GM12801 (cell line): ENCODE data around the gene RCAN3.

Experiments used
- CTCF ChIP-seq: IDR thresholded peaks from one replicate; pipeline ENCODE4 v1.5.1; 2011; ENCODE audit warnings: control low read depth; ENCODE audit not compliant: insufficient read length; ENCODE audit errors: extremely low read depth

The RCAN3 gene

GRCh38 chr1:24506691-24507381 is 4.2 kb downstream of the RCAN3 start:
- no peak for TF ChIP-seq CTCF

GRCh38 chr1:24507405-24507804 is 4.8 kb downstream of the RCAN3 start:
- no peak for TF ChIP-seq CTCF

DNA sequence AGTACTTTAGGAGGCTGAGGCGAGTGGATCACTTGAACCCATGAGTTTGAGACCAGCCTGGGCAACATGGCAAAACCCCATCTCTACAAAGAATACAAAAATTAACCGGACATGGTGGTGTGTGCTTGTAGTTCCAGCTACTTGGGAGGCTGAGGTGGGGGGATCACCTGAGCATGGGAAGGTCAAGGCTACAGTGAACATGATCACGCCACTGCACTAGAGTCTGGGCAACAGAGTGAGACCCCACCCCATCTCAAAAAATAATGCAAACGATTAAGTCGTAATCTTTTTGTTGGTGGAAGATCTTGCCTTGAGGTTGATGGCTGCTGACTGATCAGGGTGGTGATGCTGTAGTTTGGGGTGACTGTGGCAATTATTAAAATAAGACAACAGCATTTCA is 6.3 kb downstream of the RCAN3 start:
- no peak for TF ChIP-seq CTCF

DNA sequence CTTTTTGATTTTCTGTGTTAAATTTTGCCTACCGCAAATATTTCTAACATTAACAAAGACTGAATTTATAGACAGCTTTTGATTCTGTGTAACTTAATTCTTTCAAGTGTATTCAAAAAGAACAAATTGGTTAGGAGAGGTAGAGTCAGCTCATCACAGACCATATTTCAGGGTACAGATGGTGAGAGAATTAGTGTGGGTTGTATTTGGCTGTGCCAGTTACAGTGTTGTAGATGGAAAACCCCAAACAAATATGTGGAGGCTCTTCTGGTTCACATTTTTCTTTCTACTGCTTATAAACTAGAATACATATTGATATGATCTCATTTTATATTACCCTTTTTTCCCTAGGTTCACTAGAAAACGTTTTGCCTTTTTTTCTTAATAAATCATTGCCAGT is 11.1 kb downstream of the RCAN3 start:
- TF ChIP-seq CTCF = no peak

- no peak for TF ChIP-seq CTCF
Measured at GRCh38 chr1:24514946-24515345, 12.3 kb downstream of the RCAN3 start.

DNA sequence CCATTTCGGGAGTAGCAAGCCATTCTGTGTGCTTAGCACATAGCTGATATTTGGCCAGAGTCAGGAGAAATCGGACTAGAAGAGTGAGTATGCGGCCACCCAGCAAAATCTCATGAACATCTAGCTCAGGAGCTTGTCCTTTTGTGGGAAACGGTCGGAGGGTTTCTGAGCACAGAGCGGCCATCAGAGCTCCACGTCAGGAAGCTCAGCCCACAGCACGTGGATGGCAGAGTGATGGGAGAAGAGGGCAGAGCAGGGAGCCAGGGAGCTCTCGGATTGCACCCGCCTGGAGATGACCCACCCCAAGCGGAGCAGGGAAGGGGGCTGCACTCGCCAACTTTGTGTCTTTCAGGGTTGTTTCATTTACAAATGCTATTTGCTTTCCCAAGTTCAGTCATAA is 13.9 kb downstream of the RCAN3 start:
- no peak for TF ChIP-seq CTCF

DNA sequence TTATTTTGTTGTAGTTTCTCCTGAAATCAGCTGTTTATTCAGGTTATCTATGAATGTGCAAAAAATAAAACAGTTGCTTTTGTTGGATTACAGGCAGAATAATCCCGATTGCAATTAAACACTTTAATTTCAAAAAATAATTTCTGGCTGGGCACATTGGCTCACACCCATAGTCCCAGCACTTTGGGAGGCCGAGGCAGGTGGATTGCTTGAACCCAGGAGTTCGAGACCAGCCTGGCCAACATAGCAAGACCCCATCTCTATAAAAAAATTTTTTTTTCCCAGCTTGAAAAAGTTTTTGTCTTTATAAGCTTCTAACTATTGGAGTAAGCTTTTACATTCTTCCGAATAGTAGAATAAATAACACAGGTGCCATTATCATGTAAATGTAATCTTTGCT is 15.3 kb downstream of the RCAN3 start:
- no peak for TF ChIP-seq CTCF
